GM12873 (cell line): Measurements from ENCODE around the gene OCIAD1.

Experiments used
- CTCF ChIP-seq: IDR thresholded peaks from 2 replicates; pipeline ENCODE4 v1.5.1; 2012; ENCODE audit warnings: low read depth, mild to moderate bottlenecking, moderate library complexity, low read length, control low read depth; ENCODE audit not compliant: insufficient read depth; ENCODE audit errors: missing control alignments

Gene OCIAD1

GRCh38 chr4:48854395-48854683, 23.5 kb downstream of the OCIAD1 start:
- no peak for TF ChIP-seq CTCF

- TF ChIP-seq CTCF: no peak
Measured at GRCh38 chr4:48854982-48855381, 24.1 kb downstream of the OCIAD1 start.

- no peak for TF ChIP-seq CTCF
Measured at GRCh38 chr4:48858130-48858529, 27.2 kb downstream of the OCIAD1 start.

GRCh38 chr4:48862038-48862437, 31.1 kb downstream of the OCIAD1 start:
- no peak for TF ChIP-seq CTCF

- no peak for TF ChIP-seq CTCF
Measured at GRCh38 chr4:48862661-48863060, 31.8 kb downstream of the OCIAD1 start.

- no peak for TF ChIP-seq CTCF
Measured at GRCh38 chr4:48863728-48864127, 32.8 kb downstream of the OCIAD1 start.

- peak; percentile 18 for TF ChIP-seq CTCF
Measured at GRCh38 chr4:48877827-48878535, 47.1 kb downstream of the OCIAD1 start.
